ENCODE measurements around the gene SLC30A2.

SLC30A2 gene

DNA sequence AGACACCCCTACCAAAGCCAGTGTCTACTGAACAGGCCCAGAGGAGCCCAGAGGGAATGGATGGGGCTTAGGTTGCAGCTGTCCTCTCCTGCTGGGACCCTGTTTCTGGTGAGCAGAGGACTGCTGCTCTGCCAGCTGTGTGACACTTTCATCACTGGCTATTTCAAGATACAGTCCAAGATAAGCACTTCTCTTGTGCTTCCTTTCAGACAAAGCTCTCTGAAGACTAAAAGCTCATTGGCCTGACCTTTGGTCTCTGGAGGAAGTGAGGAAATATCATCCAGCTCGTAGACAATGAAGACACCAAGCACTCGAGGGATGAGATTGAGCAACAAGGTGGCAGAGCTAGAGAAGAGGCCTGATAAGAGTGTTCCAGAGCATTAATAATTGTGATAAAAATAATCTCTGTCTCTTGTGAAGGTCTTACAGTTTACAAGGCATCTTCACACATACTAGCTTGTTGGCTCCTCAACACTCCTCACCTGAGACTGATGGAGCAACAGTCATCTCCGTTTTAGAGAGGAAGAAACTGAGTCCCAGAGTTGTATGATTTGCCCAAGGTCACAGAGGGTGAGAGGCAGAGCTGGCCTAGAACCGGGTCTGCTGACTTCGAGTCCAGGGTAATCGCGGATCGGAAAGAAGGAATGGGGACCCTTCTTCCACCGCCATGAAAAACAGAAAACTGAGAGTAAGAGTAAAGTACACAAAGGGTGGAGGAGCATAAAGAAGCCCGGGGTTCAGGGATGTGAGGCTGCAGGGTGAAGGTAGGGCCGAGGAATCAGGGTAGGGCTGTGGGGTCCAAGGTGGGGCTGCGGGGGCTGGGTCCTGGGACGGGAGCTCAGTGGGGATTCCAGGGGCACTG, 48.7 kb downstream of the SLC30A2 start:
- no peak for DNase-seq (ENCODE audit: low spot score)

DNA sequence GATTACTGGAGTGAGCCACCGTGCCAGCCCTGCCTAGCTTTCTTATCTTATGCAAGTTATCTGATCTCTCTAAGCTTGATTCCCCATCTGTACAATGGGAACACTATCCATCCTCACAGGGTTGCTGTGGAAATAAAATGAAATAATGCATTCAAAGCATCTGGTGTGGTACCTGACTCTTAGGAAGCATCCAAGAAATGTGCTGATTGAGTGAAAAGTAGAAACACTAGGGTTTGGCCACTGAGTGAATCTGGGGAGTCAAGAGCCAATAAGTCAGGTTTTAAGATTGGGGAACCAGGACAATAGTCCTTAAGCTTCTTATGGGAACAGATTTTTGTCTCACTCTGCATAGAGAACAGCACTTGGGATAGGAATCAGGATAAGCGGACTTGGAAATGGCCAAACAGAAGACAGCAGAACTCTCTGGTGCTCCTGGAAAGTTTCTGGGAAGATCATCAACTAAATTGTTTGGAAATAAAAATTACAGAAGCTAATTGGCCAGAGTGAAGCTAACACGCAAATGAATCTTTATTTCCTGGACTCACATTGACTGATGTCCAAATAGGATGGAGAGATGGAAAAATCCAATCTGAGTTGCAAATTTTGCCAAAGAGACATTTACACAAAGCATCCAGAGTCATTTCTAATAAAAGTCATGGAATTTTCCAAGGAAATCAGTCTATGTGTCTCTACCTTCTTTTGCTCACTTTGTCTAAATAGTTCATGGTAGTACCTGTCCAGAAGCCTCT, 51.3 kb downstream of the SLC30A2 start:
- DNase-seq (ENCODE audit: low spot score) = no peak

GRCh38 chr1:25993197-25993951, 52.5 kb downstream of the SLC30A2 start:
- no peak for DNase-seq (ENCODE audit: low spot score)

GRCh38 chr1:25992689-25993171, 53.2 kb downstream of the SLC30A2 start:
- DNase-seq (ENCODE audit: low spot score) = no peak

DNA sequence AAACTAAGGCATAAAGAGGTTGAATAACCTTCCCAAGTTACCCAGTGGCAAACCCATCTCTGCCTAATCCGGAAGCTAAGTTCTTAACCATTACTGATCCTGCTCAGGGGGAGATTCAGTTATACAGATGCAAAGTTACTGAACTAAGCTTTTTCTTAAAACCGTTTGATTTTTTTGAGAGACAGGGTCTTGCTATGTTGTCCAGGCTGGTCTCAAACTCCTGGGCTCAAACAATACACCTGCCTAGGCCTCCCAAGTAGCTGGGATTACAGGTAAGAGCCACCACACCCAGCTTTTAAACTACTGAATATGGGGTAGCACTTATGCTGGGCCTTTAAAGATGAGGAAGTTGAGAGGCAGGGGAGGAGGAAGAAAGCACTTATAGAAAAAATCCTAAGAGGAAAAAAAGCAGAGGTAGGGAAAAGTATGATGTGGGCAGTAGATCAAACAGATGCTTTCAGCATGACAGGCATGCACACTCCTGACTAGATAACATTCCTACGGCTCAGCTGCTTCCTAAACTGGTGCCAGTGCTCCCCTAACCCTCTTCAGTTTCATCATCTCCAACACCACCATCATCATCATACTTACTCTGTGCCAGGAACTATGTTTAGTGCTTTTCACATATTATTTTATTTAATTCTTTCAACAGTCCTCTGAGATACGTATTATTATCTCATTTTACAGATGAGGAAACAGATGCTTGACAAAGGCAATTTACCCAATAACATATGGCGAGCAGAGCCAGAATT, 53.8 kb downstream of the SLC30A2 start:
- DNase-seq (ENCODE audit: low spot score) = no peak

- DNase-seq (ENCODE audit: low spot score) = no peak
Measured at GRCh38 chr1:25990702-25991395, 55.1 kb downstream of the SLC30A2 start.

DNA sequence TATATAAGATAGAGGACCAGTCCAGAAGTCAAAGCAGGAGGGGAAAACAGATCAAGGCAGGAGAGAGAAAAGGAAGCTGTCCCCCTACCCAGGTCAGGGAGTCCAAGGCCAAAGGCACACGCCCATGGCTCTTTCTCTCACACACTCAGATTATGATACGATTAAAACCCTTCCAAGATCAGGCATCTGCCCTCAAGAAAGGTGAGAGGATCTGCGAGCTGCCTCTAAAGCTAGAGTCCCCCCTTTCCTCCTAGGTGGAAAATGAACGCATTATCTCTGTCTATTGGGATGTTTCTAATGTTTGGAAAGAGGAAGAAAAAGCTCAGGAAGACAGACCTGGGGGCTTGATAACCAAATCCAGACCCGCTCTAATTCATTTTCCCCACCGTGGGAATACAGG, 55.7 kb downstream of the SLC30A2 start:
- DNase-seq (ENCODE audit: low spot score) = no peak

DNA sequence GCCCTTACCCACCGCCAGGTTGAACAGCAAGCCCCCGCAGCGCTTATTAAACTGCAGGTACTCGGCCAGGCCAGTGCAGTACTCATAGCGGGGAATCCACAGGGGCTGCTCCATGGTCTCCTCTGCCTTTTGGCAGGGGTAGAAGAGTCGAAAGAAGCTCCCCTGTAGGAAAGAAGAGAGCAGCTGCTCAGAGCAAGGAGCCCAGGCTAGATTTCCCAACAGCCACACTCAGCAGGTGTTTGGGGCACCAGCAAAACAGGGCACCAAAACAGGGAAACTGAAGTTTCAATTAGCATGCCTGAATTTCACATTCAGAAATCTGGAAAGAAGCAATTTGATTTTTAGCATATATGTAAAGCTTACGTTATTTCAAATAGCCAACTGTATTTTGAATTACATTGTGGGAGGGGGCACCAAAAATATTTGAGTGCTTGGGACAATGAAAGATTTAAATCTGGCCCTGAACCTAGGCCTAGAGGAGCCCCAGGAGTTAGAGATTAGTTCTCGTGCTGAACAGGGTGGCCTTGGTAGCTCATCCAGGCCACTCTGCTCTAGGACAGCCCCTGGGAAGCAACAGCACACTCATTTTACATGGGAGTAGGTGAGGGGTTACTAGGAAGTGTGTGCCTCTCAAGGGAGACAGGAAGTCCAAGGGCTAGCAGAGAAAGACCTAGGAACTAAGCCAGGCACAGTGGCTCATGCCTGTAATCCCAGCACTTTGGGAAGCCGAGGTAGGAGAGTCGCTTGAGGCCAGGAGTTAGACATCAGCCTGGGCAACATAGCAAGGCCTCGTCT, 56.3 kb downstream of the SLC30A2 start:
- DNase-seq (ENCODE audit: low spot score) = no peak

- no peak for DNase-seq (ENCODE audit: low spot score)
Measured at GRCh38 chr1:25987951-25988350, 58.0 kb downstream of the SLC30A2 start.
